Osteoblast (primary cell): ENCODE results near the gene FLG2. TPM values are rescaled to one million over a fixed set of nuclear protein-coding genes. Genes with fewer than 3 reads are reported as not detected.
"Not testable (repeated sequence)": the region's sequence is repeated elsewhere in the genome, so short reads cannot be mapped to it uniquely, and the experiment has no call there.

Source experiments
- DNase-seq: peaks from one replicate; pipeline ENCODE4 v3.0.0; 2011; ENCODE audit warnings: low spot score, mixed read lengths; ENCODE audit not compliant: insufficient read length; ENCODE audit errors: missing footprints
- H2AFZ ChIP-seq: 2 replicates; pipeline ENCODE4 v1.6.0; 2011; ENCODE audit warnings: mild to moderate bottlenecking, low read length
- H3K27ac ChIP-seq: 2 replicates; pipeline ENCODE4 v1.5.1; 2011; ENCODE audit warnings: mild to moderate bottlenecking, low read depth, low read length, moderate library complexity
- H3K27me3 ChIP-seq: 2 replicates; pipeline ENCODE4 v1.6.0; 2012; ENCODE audit warnings: mild to moderate bottlenecking, control low read depth, inconsistent platforms, low read length, moderate library complexity; ENCODE audit not compliant: insufficient read depth
- H3K36me3 ChIP-seq: 2 replicates; pipeline ENCODE4 v1.5.1; 2011; ENCODE audit warnings: mild to moderate bottlenecking, low read length, control low read depth, moderate library complexity; ENCODE audit not compliant: insufficient read depth
- H3K4me1 ChIP-seq: 2 replicates; pipeline ENCODE4 v1.5.1; 2011; ENCODE audit warnings: mild to moderate bottlenecking, low read length, control low read depth, moderate library complexity; ENCODE audit not compliant: insufficient read depth
- H3K4me2 ChIP-seq: 2 replicates; pipeline ENCODE4 v1.6.0; 2011; ENCODE audit warnings: mild to moderate bottlenecking, low read length; ENCODE audit not compliant: insufficient read depth
- H3K4me3 ChIP-seq: fragments of 200-600 bp; sonication (generic); 3 replicates; pipeline ENCODE4 v1.5.1; 2012; ENCODE audit warnings: mild to moderate bottlenecking, low read length, inconsistent platforms; ENCODE audit not compliant: insufficient read depth
- H3K79me2 ChIP-seq: 2 replicates; pipeline ENCODE4 v1.6.0; 2012; ENCODE audit warnings: mild to moderate bottlenecking, low read length, control low read depth, inconsistent platforms; ENCODE audit not compliant: insufficient read depth
- H3K9me3 ChIP-seq: 2 replicates; pipeline ENCODE4 v1.5.1; 2011; ENCODE audit warnings: low read depth, low read length, control low read depth
- H4K20me1 ChIP-seq: 2 replicates; pipeline ENCODE4 v1.6.0; 2012; ENCODE audit warnings: mild to moderate bottlenecking, low read length, control low read depth; ENCODE audit not compliant: insufficient read depth
- CTCF ChIP-seq: IDR thresholded peaks from 2 replicates; pipeline ENCODE4 v1.5.1; 2011; ENCODE audit warnings: mild to moderate bottlenecking, low read depth, low read length, moderate library complexity; ENCODE audit errors: extremely low read depth
- total RNA-seq: library from RNA; depleted of rRNA; stranded (reverse); fragments of >200 nt; gene quantifications from 2 replicates; pipeline ENCODE4 v1.2.3, GENCODE V29; 2012

The FLG2 gene
- total RNA-seq, 1 donor: not detected

GRCh38 chr1:152309955-152310354 is 49.9 kb downstream of the FLG2 start:
- Histone ChIP-seq H3K4me3 (no peak overlapping the region), H3K79me2 (no peaks in the 10 kb centered on the region), H3K27ac (no peak overlapping the region), H3K9me3 (no peaks in the 10 kb centered on the region), H3K4me2 (no peak overlapping the region), H3K36me3 (no peaks in the 10 kb centered on the region), H3K27me3 (no peaks in the 10 kb centered on the region), H2AFZ (no peak overlapping the region), H4K20me1 (no peaks in the 10 kb centered on the region), H3K4me1 (no peaks in the 10 kb centered on the region)
- no peak for DNase-seq
- no peak for TF ChIP-seq CTCF

GRCh38 chr1:152309320-152309901 is 50.4 kb downstream of the FLG2 start:
- H3K4me3 ChIP-seq, H3K9me3 ChIP-seq, H3K27ac ChIP-seq, H3K79me2 ChIP-seq, H3K4me1 ChIP-seq, H3K36me3 ChIP-seq, H4K20me1 ChIP-seq, H2AFZ ChIP-seq, H3K4me2 ChIP-seq, H3K27me3 ChIP-seq: not testable (repeated sequence)
- peak; percentile 5 for DNase-seq

DNA sequence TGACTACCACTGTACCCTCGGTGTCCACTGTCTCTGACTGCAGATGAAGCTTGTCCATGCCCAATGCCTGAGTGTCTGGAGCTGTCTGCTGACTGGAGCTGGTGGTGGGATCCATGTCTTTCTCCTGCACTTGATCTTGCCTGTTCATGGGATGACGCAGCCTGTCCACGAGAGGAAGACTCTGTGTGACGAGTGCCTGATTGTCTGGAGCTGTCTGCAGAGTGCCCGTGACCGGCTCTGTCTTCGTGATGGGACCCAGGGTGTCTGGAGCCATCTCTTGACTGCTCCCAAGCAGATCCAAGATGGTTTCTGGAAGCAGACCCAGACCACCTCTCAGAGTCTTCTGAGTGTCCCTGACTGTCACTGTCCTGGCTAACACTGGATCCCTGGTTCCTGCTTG is 51.0 kb downstream of the FLG2 start:
- not testable (repeated sequence) for H3K79me2 ChIP-seq, H3K27me3 ChIP-seq, H3K36me3 ChIP-seq, H3K4me1 ChIP-seq, H3K9me3 ChIP-seq, DNase-seq, H3K27ac ChIP-seq, H3K4me3 ChIP-seq, H2AFZ ChIP-seq, H3K4me2 ChIP-seq, H4K20me1 ChIP-seq

GRCh38 chr1:152307970-152308369 is 51.8 kb downstream of the FLG2 start:
- H4K20me1 ChIP-seq, H3K4me3 ChIP-seq, H3K4me2 ChIP-seq, H3K9me3 ChIP-seq, H3K4me1 ChIP-seq, H2AFZ ChIP-seq, H3K79me2 ChIP-seq, H3K27ac ChIP-seq, DNase-seq, H3K36me3 ChIP-seq, H3K27me3 ChIP-seq: not testable (repeated sequence)

- not testable (repeated sequence) for DNase-seq, H3K4me3 ChIP-seq, H4K20me1 ChIP-seq, H3K4me2 ChIP-seq, H3K79me2 ChIP-seq, H3K36me3 ChIP-seq, H3K4me1 ChIP-seq, H3K27me3 ChIP-seq, H2AFZ ChIP-seq, H3K27ac ChIP-seq, H3K9me3 ChIP-seq
These were observed 53.7 kb downstream of the FLG2 start for GRCh38 chr1:152306123-152306522.

- H4K20me1 ChIP-seq, H3K4me1 ChIP-seq, H2AFZ ChIP-seq, H3K4me3 ChIP-seq, H3K27ac ChIP-seq, H3K36me3 ChIP-seq, H3K79me2 ChIP-seq, DNase-seq, H3K4me2 ChIP-seq, H3K9me3 ChIP-seq, H3K27me3 ChIP-seq: not testable (repeated sequence)
These were observed 55.0 kb downstream of the FLG2 start for GRCh38 chr1:152304773-152305172.

- H3K27ac ChIP-seq, DNase-seq, H2AFZ ChIP-seq, H3K79me2 ChIP-seq, H3K4me2 ChIP-seq, H3K4me3 ChIP-seq, H3K9me3 ChIP-seq, H4K20me1 ChIP-seq, H3K36me3 ChIP-seq, H3K4me1 ChIP-seq, H3K27me3 ChIP-seq: not testable (repeated sequence)
These were observed 56.5 kb downstream of the FLG2 start for GRCh38 chr1:152303139-152303872.
